Tibial nerve (tissue), 4 donors: ENCODE data around the gene NOS1AP.

Experiments used
- CTCF ChIP-seq, 5 experiments: fragments of 200-600 bp in 3 of 5; fragments of 450-650 bp in 2 of 5; sonication (generic) in 3 of 5; IDR thresholded peaks; one replicate each; pipeline ENCODE4 v1.5.1; 2016 to 2019; ENCODE audit warnings: antibody characterized with exemption in 5 of 5, mild to moderate bottlenecking in 3 of 5, moderate library complexity in 2 of 5
- EP300 ChIP-seq, 2 donors: sonication (generic); formaldehyde crosslinking; IDR thresholded peaks; one replicate each; pipeline ENCODE4 v1.6.1; 2017; ENCODE audit warnings: antibody characterized with exemption in 2 of 2, mild to moderate bottlenecking in 1 of 2
- POLR2A ChIP-seq, 2 donors: fragments of 450-650 bp; IDR thresholded peaks; one replicate each; pipeline ENCODE4 v1.6.1; 2017; ENCODE audit warnings: antibody characterized with exemption in 2 of 2, mild to moderate bottlenecking in 2 of 2, moderate library complexity in 2 of 2

GRCh38 chr1:162070094-162070748, 730 bp downstream of the NOS1AP start:
- TF ChIP-seq CTCF (IDR thresholded peaks at IDR 0.05), result no peak
- no peak for TF ChIP-seq POLR2A (IDR thresholded peaks at IDR 0.05)
- TF ChIP-seq EP300 (IDR thresholded peaks at IDR 0.05), result no peak
